Measurements from ENCODE around the gene COX6A2. TPM values are rescaled to one million over a fixed set of nuclear protein-coding genes. Genes with fewer than 3 reads are reported as not detected.

COX6A2 gene
- total and polyA plus RNA-seq, 2 donors (not counting 3 experiments of a cell fraction or from before 2014, with no cell fraction given) = not detected

DNA sequence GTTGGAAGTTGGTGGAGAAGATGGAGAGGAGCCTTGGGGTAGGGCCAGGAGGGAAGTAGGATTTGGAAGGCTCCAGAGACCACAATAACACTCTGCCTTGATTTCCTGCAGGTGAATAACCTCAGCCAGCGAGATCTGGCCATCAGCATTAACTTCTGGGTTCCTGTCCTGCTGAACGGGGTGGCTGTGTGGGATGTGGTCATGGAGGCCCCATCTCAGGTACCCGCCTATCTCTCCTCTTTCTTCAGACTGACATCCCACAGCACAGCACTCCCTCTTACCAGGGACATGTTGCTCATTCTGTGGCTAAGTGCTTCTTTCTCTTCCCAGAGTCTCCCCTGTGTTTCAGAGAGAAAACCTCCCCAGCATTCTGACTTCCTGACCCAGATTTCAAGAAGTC, 4.9 kb downstream of the COX6A2 start:
- Histone ChIP-seq H3K9ac (replicated peaks; ENCODE audit: extremely low read depth, insufficient read depth, low read length) (no peak overlapping the region), H3K4me2 (ENCODE audit: insufficient read depth, low read length) (no peak overlapping the region), H3K4me3 (replicated peaks in 1 of 3; ENCODE audit: insufficient read depth in 1 of 3, low read depth in 1 of 3, low read length in 3 of 3) (no peak overlapping the region), H3K36me3 (ENCODE audit: control insufficient read depth in 2 of 2, extremely low read depth in 1 of 2, insufficient read depth in 2 of 2, low read length in 2 of 2) (no peaks in the 10 kb centered on the region), H3K9me3 (replicated peaks; ENCODE audit: control insufficient read depth, insufficient read depth, low read length) (no peaks in the 10 kb centered on the region), H3K4me1 (ENCODE audit: control insufficient read depth, extremely low read depth, insufficient read depth, low read length) (no peaks in the 10 kb centered on the region), H3K27me3 (ENCODE audit: control insufficient read depth in 2 of 2, insufficient read depth in 2 of 2, low read length in 2 of 2) (no peaks in the 10 kb centered on the region), H4K20me1 (replicated peaks; ENCODE audit: control insufficient read depth, extremely low read depth, insufficient read depth, low read length) (no peaks in the 10 kb centered on the region), H3K27ac (ENCODE audit: insufficient read depth, low read depth, low read length) (no peak overlapping the region), H2AFZ (ENCODE audit: low read depth, low read length) (no peak overlapping the region), H3K79me2 (ENCODE audit: control insufficient read depth, insufficient read depth, low read length) (no peaks in the 10 kb centered on the region), H3K9me1 (replicated peaks; ENCODE audit: control insufficient read depth, extremely low read depth, insufficient read depth, low read length) (no peaks in the 10 kb centered on the region)
- dilution Hi-C loops (cut with MboI; ENCODE audit: extremely low pct_ligation_motif_present, low sequenced_read_pairs) (no loop called here), intact Hi-C loops (cut with micrococcal nuclease) (no loop called here)
- ChIA-PET CTCF (no interaction called here), POLR2A (no interaction called here)
- BruUV-seq (replicated peaks) = no TSS peak
- TF ChIP-seq FOS (IDR thresholded peaks at IDR 0.05; ENCODE audit: borderline replicate concordance, insufficient read depth, low read length) (no peak), JUN (IDR thresholded peaks at IDR 0.05; ENCODE audit: borderline replicate concordance, insufficient read depth, insufficient read length, low read depth) (no peak), MYC (IDR thresholded peaks at IDR 0.05; ENCODE audit: low read depth, low read length) (no peak), GATA2 (IDR thresholded peaks at IDR 0.05; ENCODE audit: insufficient read depth, insufficient read length, low read depth, low read length) (no peak), POLR2A (IDR thresholded peaks at IDR 0.05; ENCODE audit: low read depth, low read length) (no peak), EZH2 (IDR thresholded peaks at IDR 0.05; ENCODE audit: borderline replicate concordance, low read depth, low read length, severe bottlenecking) (no peak), POLR2AphosphoS5 (IDR thresholded peaks at IDR 0.05; ENCODE audit: insufficient read depth, low read depth, low read length) (no peak)
- TF ChIP-seq, protein P1, sequence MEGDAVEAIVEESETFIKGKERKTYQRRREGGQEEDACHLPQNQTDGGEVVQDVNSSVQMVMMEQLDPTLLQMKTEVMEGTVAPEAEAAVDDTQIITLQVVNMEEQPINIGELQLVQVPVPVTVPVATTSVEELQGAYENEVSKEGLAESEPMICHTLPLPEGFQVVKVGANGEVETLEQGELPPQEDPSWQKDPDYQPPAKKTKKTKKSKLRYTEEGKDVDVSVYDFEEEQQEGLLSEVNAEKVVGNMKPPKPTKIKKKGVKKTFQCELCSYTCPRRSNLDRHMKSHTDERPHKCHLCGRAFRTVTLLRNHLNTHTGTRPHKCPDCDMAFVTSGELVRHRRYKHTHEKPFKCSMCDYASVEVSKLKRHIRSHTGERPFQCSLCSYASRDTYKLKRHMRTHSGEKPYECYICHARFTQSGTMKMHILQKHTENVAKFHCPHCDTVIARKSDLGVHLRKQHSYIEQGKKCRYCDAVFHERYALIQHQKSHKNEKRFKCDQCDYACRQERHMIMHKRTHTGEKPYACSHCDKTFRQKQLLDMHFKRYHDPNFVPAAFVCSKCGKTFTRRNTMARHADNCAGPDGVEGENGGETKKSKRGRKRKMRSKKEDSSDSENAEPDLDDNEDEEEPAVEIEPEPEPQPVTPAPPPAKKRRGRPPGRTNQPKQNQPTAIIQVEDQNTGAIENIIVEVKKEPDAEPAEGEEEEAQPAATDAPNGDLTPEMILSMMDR (IDR thresholded peaks at IDR 0.05; ENCODE audit: extremely low read depth in 1 of 2, insufficient read depth in 1 of 2, low read depth in 1 of 2, low read length in 2 of 2) = no peak
- TF ChIP-seq, protein P2, sequence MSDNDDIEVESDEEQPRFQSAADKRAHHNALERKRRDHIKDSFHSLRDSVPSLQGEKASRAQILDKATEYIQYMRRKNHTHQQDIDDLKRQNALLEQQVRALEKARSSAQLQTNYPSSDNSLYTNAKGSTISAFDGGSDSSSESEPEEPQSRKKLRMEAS (IDR thresholded peaks at IDR 0.05; ENCODE audit: insufficient read depth, insufficient read length) = no peak
- DNase-seq (ENCODE audit: low read depth, low spot score) = no peak
- FAIRE-seq = no peak
